ENCODE results near the gene WDFY3.

GRCh38 chr4:84803720-84804119, 162.8 kb downstream of the WDFY3 start:
- no peak for TF ChIP-seq POLR2A (IDR thresholded peaks at IDR 0.05)
- TF ChIP-seq CTCF (IDR thresholded peaks at IDR 0.05), result no peak

Data from lower leg skin (tissue), 3 donors.